GM19043 (cell line): ENCODE results near the gene GOLGA8O.
"Not testable (repeated sequence)": the region's sequence is repeated elsewhere in the genome, so short reads cannot be mapped to it uniquely, and the experiment has no call there.

Experiments
- ATAC-seq: cut with Tn5 transposase; IDR thresholded peaks from one replicate; pipeline ENCODE4 v1.9.1; 2021; ENCODE audit warnings: low read depth; ENCODE audit not compliant: unreplicated experiment

The GOLGA8O gene, protein sequence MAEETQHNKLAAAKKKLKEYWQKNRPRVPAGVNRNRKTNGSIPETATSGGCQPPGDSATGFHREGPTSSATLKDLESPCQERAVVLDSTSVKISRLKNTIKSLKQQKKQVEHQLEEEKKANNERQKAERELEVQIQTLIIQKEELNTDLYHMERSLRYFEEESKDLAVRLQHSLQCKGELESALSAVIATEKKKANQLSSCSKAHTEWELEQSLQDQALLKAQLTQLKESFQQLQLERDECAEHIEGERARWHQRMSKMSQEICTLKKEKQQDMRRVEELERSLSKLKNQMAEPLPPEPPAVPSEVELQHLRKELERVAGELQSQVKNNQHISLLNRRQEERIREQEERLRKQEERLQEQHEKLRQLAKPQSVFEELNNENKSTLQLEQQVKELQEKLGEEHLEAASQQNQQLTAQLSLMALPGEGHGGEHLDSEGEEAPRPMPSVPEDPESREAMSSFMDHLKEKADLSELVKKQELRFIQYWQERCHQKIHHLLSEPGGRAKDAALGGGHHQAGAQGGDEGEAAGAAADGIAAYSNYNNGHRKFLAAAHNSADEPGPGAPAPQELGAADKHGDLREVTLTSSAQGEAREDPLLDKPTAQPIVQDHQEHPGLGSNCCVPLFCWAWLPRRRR

DNA sequence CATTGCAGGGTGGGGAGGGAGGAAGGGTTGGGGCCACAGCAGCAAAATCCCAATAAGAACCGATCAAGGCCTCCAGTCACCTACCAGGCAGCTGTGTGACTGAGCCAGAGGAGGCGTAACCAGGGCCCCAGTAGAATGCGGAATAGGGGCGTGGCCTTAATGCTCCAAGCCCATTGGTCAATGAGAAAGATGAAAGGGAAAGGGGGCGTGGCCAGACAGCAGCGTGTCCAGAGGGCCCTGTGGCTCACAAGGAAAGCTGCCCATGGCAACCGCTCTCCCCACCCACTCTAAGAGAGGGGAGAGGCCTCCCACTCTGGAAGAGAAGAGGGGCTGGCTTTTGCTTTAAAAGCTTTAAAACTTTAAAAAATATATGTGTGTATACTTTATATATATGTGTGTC, at the start of gene GOLGA8O:
Gene GOLGA8O (minus strand): TSS at position 101 of the 400 bp plus-strand sequence. CDS start 98 bp downstream, at position 3.
- ATAC-seq, result not testable (repeated sequence)

DNA sequence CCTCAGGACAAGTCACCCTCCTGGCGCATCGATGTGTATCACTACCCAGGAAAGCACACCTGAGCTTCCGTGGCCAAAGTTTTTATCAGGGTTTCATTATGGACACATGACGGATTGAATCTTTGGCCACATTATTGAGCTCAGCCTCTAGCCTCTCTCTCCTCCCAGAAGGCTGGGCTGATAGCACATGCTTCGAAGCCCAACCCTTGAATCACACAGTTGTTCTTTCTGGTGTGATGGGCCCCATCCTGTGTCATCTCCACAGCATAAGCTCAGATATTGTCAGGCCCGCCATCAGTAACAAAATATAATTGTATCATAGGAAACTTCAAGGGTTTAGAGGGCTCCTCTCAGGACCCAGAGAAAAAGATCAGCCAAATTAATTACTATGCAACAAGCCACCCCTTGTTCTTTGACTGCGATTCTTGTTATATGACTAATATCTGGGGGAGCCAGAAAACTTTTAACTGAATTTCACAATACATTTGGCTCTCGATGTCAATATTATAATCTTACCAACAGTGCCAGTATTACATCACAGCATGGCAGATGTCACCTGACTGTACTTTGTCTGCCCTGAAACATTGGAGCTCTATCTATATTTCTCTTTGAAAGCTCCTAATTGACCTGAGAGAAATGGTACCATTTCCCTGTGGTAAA, 48.8 kb upstream of the GOLGA8O start:
- ATAC-seq, result not testable (repeated sequence)

DNA sequence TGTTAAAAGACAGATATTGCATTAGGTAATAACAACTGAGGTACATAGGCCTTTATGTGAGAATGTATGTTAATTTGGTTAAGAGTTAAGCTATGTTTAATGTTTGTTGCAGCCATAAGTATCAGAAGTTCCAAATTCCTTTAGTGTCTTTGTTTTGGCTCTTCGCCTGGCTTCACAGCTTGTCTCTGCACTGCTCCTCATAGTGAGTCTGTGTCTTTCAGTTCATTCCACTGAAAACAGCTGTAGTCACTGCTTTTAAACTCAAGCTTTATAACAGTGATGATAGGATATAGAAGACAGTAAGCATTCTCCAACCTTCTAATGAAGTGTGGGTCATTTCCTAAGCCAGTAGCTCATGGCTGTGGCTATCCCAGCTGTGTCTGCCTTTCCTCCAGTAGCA, 47.5 kb upstream of the GOLGA8O start:
- ATAC-seq, result not testable (repeated sequence)

DNA sequence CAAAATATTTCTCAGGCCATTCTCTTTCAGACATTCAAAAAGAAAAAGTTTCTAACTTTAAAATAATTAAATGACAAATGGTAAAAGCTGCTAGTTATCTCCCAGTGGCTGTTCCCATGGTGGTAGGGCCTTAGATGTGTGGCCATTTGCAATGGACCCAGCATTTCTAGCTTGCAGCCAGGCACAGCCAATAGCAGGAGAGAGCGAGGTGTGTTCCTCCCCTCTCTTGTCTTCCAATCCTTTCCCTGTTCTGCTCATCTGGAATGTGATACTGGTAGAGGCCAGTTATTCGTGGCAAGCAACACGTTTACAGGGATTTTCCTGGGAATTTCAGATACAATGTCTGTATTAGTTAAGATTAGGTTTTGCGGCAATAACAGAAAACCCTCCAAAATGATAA, 37.3 kb upstream of the GOLGA8O start:
- ATAC-seq, result not testable (repeated sequence)

DNA sequence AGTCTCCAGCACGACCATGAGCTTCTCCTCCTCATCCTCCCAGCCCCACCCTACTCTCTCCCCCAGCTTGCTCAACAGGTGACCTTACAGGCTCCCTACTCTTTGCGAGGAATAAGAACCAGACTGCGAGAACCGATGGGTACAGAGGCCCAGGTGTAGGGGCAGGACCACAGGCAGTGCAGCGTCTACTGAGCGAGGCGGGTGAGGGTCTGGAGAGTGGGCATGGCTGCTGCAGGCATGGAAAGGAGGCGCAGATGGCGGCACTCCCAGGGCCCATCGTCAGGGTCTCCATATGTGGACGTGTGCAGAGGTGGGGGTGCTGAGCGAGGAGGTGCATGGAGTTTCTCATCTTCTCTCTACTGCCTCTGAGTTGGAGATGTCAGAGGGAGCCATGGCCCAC, 31.0 kb upstream of the GOLGA8O start:
- ATAC-seq, result not testable (repeated sequence)

DNA sequence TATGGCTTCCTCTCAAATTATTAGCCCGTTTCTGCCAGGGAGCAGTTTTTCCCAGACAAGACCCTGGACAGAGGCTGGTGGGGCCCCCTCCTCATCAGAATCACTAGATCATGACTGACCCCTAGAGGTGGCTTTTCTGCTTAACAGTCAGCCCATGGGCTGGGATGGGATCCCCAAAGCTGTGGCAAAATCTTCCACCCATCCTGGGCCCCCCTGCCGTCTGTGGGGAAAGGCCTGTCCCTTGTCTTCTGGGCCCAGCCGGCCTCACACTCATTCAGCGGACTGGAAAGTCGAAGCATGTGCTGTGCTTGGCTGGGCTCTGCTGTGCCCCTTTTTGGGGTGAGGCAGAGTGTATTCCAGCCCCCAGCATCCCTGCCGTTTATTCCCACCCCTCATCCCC, 27.9 kb upstream of the GOLGA8O start:
- not testable (repeated sequence) for ATAC-seq

DNA sequence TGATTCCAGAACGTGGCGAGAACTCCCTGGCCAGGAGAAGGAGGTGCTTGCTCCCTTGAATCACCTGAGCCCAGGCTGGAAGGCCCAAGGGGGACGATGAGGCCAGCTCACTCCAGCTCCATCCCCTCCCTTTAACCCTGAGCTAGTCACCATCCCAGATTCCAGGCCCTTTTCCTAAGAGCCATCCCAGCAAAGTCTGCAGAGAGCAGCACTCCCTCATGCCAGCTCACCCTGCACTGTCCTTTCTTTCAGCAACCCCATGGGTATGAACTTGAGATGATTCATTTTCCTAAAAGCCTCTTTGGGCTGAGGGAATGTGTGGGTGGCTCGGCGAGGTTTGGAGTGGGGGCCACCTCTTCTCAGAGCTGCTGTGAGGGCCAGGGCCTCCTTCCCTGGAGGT, 26.2 kb upstream of the GOLGA8O start:
- not testable (repeated sequence) for ATAC-seq

DNA sequence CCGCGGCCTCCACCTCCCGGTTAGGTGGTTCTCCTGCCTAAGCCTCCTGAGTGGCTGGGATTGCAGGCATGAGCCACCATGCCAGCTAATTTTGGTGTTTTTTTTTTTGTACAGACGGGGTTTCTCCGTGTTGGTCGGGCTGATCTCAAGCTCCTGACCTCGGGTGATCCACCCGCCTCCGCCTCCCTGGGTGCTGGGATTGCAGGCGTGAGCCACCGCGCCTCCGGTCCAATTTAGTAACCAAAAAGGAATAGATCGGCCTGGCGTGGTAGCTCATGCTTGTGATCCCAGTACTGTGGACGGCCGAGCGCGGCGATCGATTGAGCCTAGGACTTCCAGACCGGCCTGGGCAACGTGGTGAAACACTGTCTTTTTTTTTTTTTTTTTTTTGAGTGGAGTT, 12.6 kb upstream of the GOLGA8O start:
- not testable (repeated sequence) for ATAC-seq

DNA sequence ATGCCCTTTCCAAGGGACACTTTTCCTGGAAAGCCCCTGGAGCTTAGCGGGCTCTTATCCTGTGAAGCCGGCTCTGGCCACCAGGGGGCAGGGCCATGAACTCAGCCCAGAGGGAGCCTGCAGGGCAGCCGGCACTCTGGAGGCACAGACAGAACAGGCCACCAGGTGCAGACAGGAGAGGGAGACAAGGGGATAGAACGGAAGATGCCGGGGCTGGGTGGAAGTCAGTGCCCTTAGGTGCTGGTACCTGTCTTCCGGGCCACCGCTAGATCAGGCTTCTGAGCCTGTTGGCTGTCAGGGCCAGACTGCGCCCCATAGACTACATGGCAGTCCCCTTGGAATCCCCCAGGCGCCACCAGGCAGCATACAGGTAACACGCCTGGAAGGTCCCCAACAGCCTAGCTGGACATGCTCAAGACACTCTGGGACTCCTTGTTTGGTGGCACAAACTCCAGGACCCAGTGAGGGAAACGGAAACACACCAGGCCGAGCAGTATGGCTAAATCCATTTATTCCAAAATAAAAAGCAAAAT, 14.9 kb downstream of the GOLGA8O start:
- not testable (repeated sequence) for ATAC-seq

DNA sequence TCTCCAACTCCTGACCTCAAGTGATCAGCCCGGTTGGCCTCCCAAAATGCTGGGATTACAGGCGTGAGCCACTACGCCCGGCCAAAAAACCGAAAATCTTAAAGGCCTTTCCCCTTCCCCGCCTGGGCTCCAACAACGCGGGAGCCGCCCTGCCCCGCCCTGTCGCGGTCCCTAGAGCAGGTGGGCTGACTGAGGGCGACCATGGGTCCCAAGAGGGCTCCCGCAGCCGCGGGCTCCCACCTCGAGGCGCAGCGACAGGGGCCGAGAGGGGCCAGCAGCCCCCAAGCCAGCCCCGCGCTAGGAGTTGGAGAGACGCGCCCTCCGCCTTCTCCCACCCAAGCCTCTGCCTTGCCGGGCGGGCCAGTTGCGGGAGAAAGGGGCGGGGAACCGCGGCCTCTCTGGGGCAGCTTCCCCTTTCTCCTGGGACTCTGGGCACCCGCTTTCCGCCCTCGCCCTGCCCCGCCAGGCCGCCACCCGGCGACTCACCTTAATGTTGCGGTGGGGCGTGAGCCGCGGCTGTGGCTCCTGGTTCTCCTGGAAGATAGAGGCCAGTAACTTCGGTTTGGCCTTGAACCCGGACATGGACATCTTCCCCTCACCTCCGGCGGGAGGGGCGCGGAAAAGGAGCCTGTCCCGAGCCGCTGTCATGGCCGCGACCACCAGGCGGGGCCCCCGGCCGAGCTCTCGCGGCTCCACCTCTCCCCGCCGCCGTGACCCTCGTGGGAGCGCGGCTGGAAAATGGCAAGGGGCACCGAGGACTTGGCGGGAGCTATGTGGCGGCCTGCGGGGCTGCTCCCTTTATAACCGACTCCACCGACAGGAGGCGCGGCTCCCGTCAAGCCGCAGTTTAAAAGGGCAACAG, 21.1 kb downstream of the GOLGA8O start:
- not testable (repeated sequence) for ATAC-seq

DNA sequence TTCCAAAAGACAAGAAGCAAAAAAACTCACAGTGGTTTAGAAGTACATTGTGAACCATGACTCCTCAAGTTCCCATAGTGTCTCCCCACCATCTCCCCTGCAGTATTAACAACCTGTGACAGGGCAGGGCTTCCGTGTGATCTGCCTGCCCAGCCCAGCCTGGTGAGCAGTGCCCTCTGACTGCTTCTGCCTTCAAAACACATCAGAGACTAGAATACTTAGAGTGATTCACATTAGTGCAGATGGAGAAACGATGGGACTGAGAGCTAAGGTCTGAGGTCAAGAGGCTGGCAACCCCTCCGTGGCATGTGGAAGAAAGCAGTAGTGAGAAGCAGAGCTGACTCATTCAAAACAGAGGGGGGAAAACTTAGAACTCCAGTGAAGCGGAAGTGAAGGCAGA, 27.8 kb downstream of the GOLGA8O start:
- not testable (repeated sequence) for ATAC-seq

DNA sequence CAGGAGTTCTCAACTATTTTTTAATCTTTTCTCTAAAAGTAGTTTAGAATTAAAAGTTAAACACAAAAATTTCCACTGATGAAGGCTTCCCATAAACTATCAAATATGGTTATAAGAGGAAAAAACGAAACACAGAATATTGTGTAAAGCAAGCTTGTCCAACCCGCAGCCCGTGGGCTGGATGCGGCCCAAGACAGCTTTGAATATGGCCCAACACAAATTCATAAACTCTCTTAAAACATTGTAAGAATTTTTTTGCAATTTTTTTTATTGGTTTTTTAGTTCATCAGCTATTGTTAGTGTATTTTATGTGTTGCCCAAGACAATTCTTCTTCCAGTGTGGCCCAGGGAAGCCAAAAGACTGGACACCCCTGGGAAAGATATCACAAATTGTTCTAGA, 28.9 kb downstream of the GOLGA8O start:
- ATAC-seq, result not testable (repeated sequence)

DNA sequence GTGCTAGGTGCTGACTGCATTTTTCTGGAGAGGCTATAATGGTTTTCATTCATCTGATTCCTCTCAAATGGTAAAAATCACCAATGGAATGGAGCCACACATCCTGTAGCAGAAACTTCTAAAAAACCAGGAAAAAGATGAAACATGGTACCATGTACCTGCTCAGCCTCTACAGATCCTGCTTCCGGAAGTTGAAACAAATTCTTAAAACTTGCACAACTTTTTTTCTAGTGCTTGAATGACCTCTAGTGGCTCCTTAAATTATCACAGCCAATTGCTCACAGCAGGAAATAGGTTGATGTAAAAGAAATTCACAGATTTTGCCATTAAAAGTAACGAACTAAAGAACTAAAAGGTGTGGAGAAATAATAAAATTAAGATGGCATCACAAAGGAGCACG, 47.5 kb downstream of the GOLGA8O start:
- ATAC-seq, result not testable (repeated sequence)

DNA sequence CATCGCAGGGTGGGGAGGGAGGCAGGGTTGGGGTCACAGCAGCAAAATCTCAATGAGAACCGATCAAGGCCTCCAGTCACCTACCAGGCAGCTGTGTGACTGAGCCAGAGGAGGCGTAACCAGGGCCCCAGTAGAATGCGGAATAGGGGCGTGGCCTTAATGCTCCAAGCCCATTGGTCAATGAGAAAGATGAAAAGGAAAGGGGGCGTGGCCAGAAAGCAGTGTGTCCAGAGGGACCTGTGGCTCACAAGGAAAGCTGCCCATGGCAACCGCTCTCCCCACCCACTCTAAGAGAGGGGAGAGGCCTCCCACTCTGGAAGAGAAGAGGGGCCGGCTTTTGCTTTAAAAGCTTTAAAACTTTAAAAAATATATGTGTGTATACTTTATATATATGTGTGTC, 52.2 kb downstream of the GOLGA8O start, which contains the start of gene GOLGA8K:
Gene GOLGA8K (minus strand): TSS at position 101 of the 400 bp plus-strand sequence. CDS start 98 bp downstream, at position 3.
- not testable (repeated sequence) for ATAC-seq

DNA sequence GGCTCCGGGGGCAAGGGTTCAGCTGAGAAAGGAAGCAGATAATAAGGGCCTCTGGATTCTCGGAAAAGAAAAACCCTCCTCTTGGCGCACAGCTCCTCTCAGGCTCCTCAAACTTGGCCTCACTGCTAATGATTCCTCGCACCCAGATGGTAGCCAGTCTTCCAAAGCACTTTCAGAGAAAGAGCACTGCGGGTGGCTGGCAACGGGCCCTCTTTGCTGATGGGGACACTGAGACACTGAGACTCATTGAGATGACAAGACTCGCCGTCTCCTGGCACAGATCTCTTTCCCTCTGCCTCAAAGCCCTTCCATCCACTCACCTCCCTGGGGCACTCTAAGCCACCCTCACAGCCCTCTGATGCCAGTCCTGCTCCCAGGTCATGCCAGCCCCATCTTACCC, 58.9 kb downstream of the GOLGA8O start:
- ATAC-seq, result not testable (repeated sequence)
